ENCODE results near the gene MEGF9. TPM values are rescaled to one million over a fixed set of nuclear protein-coding genes. Genes with fewer than 3 reads are reported as not detected.

Gene MEGF9
- total RNA-seq, 1 donor from 2014 or later: 17.7 TPM

DNA sequence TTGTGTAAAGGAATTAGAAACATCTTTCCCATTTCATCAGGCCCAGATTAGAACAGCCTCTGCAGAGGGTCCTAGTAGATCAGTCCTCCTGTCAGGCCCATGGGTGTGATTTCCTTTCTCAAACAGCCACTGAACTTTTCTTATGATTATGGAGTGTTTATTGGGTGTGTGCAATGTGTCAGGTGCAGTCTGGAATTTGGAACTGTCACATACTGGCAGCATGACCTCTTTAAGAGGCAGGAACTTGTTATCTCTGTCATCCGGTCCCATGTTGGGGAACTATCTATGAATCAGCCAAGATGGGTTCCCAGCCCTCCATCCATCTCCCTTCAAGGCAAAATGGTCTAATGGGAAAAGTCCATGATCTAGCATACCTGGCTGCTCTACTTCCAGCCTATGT, 11.6 kb upstream of the MEGF9 start:
- TF ChIP-seq, protein P1, sequence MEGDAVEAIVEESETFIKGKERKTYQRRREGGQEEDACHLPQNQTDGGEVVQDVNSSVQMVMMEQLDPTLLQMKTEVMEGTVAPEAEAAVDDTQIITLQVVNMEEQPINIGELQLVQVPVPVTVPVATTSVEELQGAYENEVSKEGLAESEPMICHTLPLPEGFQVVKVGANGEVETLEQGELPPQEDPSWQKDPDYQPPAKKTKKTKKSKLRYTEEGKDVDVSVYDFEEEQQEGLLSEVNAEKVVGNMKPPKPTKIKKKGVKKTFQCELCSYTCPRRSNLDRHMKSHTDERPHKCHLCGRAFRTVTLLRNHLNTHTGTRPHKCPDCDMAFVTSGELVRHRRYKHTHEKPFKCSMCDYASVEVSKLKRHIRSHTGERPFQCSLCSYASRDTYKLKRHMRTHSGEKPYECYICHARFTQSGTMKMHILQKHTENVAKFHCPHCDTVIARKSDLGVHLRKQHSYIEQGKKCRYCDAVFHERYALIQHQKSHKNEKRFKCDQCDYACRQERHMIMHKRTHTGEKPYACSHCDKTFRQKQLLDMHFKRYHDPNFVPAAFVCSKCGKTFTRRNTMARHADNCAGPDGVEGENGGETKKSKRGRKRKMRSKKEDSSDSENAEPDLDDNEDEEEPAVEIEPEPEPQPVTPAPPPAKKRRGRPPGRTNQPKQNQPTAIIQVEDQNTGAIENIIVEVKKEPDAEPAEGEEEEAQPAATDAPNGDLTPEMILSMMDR (IDR thresholded peaks at IDR 0.05; ENCODE audit: insufficient read depth, low read depth, low read length): no peak
- TF ChIP-seq EZH2 (IDR thresholded peaks at IDR 0.05; ENCODE audit: insufficient read depth, low read length): no peak
- Histone ChIP-seq H3K9me3 (ENCODE audit: insufficient read depth, low read depth, low read length) (no peaks in the 10 kb centered on the region), H3K4me3 (ENCODE audit: insufficient read depth, low read depth, low read length) (no peak overlapping the region), H3K27me3 (ENCODE audit: insufficient read depth, low read length) (no peaks in the 10 kb centered on the region), H4K20me1 (ENCODE audit: insufficient read depth, low read length) (peaks cover 2% of the 10 kb centered on the region), H3K4me1 (ENCODE audit: insufficient read depth, low read length) (peaks cover 3% of the 10 kb centered on the region), H3K79me2 (ENCODE audit: insufficient read depth, low read length) (no peaks in the 10 kb centered on the region), H2AFZ (ENCODE audit: low read depth, low read length) (no peak overlapping the region), H3K9ac (ENCODE audit: low read length) (no peak overlapping the region), H3K27ac (ENCODE audit: low read depth, low read length) (no peak overlapping the region), H3K36me3 (ENCODE audit: insufficient read depth, low read length) (no peaks in the 10 kb centered on the region), H3K4me2 (ENCODE audit: low read length) (no peak overlapping the region)
- no peaks in the 10 kb centered on the region for H3K36me3 Mint-ChIP-seq (ENCODE audit: low read depth, unreplicated experiment)
- no peak overlapping the region for H3K4me3 Mint-ChIP-seq (ENCODE audit: unreplicated experiment)
- H3K4me1 Mint-ChIP-seq (ENCODE audit: low read depth, unreplicated experiment): peaks cover 12% of the 10 kb centered on the region
- no peaks in the 10 kb centered on the region for H3K9me3 Mint-ChIP-seq (ENCODE audit: unreplicated experiment)
- no peak overlapping the region for H3K27ac Mint-ChIP-seq (ENCODE audit: unreplicated experiment)
- FAIRE-seq: no peak
- DNase-seq (ENCODE audit: low read depth): no peak
- peaks cover 7% of the 10 kb centered on the region for H3K27me3 Mint-ChIP-seq (ENCODE audit: low read depth, unreplicated experiment)

DNA sequence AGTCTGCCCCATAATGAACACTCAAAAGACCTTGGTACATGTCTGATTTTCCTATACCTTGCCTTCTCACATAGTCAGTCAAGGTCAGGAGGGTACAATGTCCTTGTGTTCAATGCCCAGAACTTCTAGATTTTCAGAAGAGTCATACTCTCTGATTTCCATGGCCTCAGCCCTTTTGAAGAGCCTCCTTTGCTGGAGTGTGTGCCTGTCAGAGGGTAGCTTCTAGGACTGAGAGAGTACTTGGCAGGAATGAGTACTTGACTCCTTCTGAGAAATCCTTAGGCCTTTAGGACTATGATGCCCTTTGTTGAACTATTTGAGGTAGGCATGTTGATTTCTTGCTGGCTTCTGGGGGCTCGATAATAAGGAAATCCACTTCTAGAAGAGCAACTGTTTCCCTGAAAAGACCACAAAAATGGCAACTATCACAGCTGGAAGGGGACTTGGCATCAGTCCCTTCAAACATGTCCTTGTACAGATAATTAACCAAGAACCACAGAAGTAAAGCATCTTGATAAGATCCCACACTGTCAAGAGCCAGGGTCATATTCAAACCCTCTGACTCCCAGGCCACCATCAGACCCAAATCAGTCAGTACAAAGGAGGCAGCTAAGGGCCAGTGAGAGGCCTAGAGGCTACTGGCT, 10.6 kb upstream of the MEGF9 start:
- H3K36me3 ChIP-seq (ENCODE audit: insufficient read depth, low read length): no peaks in the 10 kb centered on the region
- Mint-ChIP-seq H3K27ac (ENCODE audit: unreplicated experiment) (no peak overlapping the region), H3K27me3 (ENCODE audit: low read depth, unreplicated experiment) (peaks cover 7% of the 10 kb centered on the region), H3K4me1 (ENCODE audit: low read depth, unreplicated experiment) (peaks cover 4% of the 10 kb centered on the region), H3K4me3 (ENCODE audit: unreplicated experiment) (no peak overlapping the region), H3K9me3 (ENCODE audit: unreplicated experiment) (no peaks in the 10 kb centered on the region), H3K36me3 (ENCODE audit: low read depth, unreplicated experiment) (no peaks in the 10 kb centered on the region)
- H3K27ac ChIP-seq (ENCODE audit: low read depth, low read length): no peak overlapping the region
- H2AFZ ChIP-seq (ENCODE audit: low read depth, low read length): no peak overlapping the region
- H3K79me2 ChIP-seq (ENCODE audit: insufficient read depth, low read length): no peaks in the 10 kb centered on the region
- TF ChIP-seq EZH2 (IDR thresholded peaks at IDR 0.05; ENCODE audit: insufficient read depth, low read length): no peak
- TF ChIP-seq, protein P1 (IDR thresholded peaks at IDR 0.05; ENCODE audit: insufficient read depth, low read depth, low read length): no peak
- H3K4me1 ChIP-seq (ENCODE audit: insufficient read depth, low read length): no peaks in the 10 kb centered on the region
- H3K27me3 ChIP-seq (ENCODE audit: insufficient read depth, low read length): no peaks in the 10 kb centered on the region
- H3K9ac ChIP-seq (ENCODE audit: low read length): no peak overlapping the region
- H3K4me2 ChIP-seq (ENCODE audit: low read length): no peak overlapping the region
- no peak overlapping the region for H3K4me3 ChIP-seq (ENCODE audit: insufficient read depth, low read depth, low read length)
- no peaks in the 10 kb centered on the region for H3K9me3 ChIP-seq (ENCODE audit: insufficient read depth, low read depth, low read length)
- DNase-seq (ENCODE audit: low read depth) (no peak), FAIRE-seq (no peak)
- H4K20me1 ChIP-seq (ENCODE audit: insufficient read depth, low read length): no peaks in the 10 kb centered on the region

DNA sequence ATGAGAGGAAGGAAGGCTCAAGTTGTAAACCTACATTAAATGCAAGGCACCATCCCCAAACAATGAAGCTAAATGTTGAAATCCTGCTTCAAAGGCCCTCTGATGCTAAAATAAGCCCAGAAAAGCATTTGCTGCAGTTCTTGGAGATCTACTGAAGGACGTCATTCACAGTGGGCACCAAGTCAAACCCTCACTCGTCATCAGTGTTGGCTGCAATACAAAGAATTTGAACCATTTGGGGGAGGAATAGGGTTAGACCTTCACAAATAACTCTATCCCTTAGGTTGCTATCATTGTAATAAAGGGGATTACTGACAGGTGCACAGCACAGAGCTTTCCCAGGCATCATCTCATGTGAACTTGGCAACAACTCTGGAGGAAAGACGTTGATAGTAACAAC, 9.3 kb upstream of the MEGF9 start:
- no peak overlapping the region for H3K27ac Mint-ChIP-seq (ENCODE audit: unreplicated experiment)
- Histone ChIP-seq H3K27me3 (ENCODE audit: insufficient read depth, low read length) (no peaks in the 10 kb centered on the region), H2AFZ (ENCODE audit: low read depth, low read length) (no peak overlapping the region)

More for the DNA sequence above, 9.3 kb upstream of the MEGF9 start:
- Histone ChIP-seq H3K4me2 (ENCODE audit: low read length) (peak overlapping the region; percentile 35), H4K20me1 (ENCODE audit: insufficient read depth, low read length) (no peaks in the 10 kb centered on the region), H3K4me3 (ENCODE audit: insufficient read depth, low read depth, low read length) (no peak overlapping the region), H3K9ac (ENCODE audit: low read length) (no peak overlapping the region), H3K27ac (ENCODE audit: low read depth, low read length) (no peak overlapping the region), H3K4me1 (ENCODE audit: insufficient read depth, low read length) (no peaks in the 10 kb centered on the region), H3K9me3 (ENCODE audit: insufficient read depth, low read depth, low read length) (no peaks in the 10 kb centered on the region), H3K79me2 (ENCODE audit: insufficient read depth, low read length) (no peaks in the 10 kb centered on the region), H3K36me3 (ENCODE audit: insufficient read depth, low read length) (no peaks in the 10 kb centered on the region)
- TF ChIP-seq, protein P1 (IDR thresholded peaks at IDR 0.05; ENCODE audit: insufficient read depth, low read depth, low read length): no peak
- TF ChIP-seq EZH2 (IDR thresholded peaks at IDR 0.05; ENCODE audit: insufficient read depth, low read length): no peak
- DNase-seq (ENCODE audit: low read depth): peak; percentile 81
- Mint-ChIP-seq H3K9me3 (ENCODE audit: unreplicated experiment) (no peaks in the 10 kb centered on the region), H3K4me3 (ENCODE audit: unreplicated experiment) (no peak overlapping the region), H3K27me3 (ENCODE audit: low read depth, unreplicated experiment) (peaks cover 7% of the 10 kb centered on the region), H3K36me3 (ENCODE audit: low read depth, unreplicated experiment) (no peaks in the 10 kb centered on the region), H3K4me1 (ENCODE audit: low read depth, unreplicated experiment) (no peaks in the 10 kb centered on the region)
- FAIRE-seq: no peak

Data from astrocyte (in vitro differentiated cells and primary cell).